GM12873 (cell line): ENCODE results near the gene PLEKHH2.

Experiments used
- TF ChIP-seq, protein P1 (sequence below): IDR thresholded peaks from 2 replicates; pipeline ENCODE4 v1.5.1; 2012; ENCODE audit warnings: low read depth, mild to moderate bottlenecking, moderate library complexity, low read length, control low read depth; ENCODE audit not compliant: insufficient read depth; ENCODE audit errors: missing control alignments

Gene PLEKHH2

DNA sequence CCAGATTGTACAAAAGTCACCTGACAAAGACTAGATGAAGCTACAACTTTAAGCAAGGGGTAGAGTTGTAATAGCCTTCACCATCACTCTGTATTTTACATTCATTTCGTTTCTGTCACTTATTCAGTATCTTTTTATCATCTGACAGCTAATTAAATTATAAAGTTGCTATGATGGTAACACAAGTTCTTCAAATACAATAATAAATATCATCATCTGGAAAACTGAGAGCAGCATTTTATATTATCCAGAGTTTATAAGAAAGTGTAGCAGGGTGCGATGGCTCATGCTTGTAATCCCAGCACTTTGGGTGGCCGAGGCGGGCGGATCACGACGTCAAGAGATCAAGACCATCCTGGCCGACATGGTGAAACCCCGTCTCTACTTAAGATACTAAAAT lies 157.9 kb downstream of the PLEKHH2 start:
- TF ChIP-seq, protein P1, sequence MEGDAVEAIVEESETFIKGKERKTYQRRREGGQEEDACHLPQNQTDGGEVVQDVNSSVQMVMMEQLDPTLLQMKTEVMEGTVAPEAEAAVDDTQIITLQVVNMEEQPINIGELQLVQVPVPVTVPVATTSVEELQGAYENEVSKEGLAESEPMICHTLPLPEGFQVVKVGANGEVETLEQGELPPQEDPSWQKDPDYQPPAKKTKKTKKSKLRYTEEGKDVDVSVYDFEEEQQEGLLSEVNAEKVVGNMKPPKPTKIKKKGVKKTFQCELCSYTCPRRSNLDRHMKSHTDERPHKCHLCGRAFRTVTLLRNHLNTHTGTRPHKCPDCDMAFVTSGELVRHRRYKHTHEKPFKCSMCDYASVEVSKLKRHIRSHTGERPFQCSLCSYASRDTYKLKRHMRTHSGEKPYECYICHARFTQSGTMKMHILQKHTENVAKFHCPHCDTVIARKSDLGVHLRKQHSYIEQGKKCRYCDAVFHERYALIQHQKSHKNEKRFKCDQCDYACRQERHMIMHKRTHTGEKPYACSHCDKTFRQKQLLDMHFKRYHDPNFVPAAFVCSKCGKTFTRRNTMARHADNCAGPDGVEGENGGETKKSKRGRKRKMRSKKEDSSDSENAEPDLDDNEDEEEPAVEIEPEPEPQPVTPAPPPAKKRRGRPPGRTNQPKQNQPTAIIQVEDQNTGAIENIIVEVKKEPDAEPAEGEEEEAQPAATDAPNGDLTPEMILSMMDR = no peak

DNA sequence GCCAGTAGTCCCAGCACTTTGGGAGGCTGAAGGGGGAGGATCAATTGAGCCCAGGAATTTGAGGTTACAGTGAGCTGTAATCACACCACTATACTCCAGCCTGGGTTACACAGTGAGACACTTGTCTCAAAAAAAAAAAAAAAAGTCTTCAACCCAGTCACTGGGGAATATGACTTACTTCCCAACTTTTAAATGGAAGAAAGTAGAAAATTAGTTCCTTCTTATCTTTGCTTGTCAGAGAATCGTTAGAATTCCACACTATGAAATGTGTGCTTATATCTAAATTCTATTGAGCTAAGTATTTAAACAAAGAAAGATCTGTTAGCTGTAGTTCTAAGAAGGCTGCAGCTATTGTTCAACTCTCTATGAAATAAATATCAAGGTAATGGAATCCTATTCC lies 159.1 kb downstream of the PLEKHH2 start:
- TF ChIP-seq, protein P1 = no peak

DNA sequence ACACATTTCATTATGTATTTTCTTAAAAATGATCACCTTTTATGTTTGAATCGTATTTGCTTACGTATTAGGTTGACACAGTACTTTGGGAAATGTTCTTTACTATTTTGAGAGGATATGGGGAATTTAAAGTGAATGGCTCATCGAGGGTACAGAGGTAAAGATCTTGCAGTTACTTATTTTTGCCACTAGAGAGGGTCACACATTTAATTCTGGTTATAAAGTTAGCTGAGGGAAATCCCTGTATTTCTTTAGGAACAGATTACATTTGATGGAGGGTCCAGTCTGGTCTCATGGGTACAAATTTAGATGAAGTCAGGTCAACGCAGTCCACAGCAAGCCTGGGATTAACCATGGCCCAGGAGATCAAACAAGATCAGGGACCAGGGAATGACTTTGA lies 161.2 kb downstream of the PLEKHH2 start:
- TF ChIP-seq, protein P1 = peak; percentile 22

DNA sequence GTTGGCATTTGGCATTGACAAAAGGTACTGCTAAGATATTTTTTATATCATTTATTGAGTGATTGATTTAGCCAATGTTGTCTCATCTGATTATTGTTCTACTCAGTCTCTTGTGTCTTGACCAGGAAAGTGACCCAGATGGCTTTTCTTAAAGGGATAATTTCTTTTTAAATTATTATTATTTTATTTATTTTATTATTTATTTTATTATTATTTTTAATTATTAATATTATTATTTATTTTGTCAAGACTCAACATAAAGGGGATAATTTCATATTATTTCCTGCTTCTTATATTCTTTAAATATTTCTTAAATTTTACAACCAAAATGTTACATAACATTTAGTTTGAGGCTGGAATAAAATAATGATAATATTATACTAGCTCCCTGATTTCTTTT lies 163.8 kb downstream of the PLEKHH2 start:
- TF ChIP-seq, protein P1 = no peak

DNA sequence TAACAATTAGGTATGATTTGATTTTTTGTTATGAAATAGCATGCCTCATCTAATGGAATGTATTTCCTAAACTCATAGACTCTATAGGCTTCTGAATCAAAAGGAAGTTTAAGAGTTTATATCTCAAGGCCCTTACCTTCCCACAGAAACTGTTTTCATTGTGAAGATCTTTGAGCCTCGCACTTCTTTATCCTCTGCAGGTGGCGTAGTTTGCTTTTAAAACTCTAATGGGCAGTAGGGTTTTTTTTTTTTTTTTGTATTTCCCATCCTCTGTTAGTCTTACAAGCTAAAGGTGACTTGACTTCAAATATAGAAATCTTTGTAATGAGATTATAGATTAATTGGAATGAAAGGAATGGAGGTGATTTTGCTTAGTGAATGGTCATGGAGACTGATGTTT lies 165.1 kb downstream of the PLEKHH2 start:
- TF ChIP-seq, protein P1 = no peak

DNA sequence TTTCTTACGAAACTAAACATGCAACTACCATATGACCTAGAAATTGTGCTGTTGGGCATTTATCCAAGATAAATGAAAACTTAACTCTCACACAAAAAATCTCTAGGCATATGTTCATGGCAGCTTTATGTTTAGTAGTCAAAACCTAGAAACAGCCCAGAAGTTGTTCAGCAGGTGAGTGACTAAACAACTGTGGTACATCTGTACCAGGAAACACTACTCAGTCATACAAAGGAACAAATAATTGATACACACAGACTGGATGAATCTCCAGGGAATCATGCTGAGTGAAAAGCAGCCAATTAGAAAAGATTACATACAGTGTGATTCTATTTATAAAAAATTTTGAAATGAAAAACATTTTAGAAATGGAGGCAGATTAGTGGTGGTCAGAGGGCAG lies 166.1 kb downstream of the PLEKHH2 start:
- TF ChIP-seq, protein P1 = no peak

DNA sequence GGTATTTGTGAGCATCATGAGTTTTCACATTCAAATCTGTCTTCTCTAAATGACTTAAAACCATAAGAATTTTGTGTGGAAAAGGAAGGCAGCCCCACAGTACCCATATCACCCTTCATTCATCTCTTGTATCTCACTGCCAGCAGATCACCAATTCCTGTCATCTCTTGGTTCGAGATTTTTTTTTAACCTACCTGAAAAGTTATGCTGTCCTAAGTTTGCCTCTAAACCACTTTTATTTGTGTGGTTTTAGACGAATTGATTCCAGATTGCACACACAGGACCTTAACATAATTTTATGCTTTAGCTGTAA lies 169.6 kb downstream of the PLEKHH2 start:
- TF ChIP-seq, protein P1 = no peak

DNA sequence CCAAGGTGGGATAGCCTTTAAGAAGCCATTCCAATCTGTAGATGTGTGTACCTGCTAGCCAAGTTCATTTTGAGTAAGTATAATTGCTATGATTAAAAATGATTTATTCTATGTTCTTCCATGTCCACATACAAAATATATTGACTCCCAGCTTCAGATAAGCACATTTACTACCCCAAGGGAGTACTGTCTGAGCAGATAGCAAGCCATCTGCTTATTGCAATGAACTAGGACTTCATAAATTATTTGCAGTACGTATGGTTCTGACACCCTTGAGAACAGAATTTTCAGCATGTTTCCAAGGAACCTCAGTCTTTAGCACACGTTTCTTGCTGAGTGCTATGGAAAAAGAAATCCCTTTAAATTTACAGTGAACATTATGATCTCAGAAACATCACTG lies 173.4 kb downstream of the PLEKHH2 start:
- TF ChIP-seq, protein P1 = no peak
